Stimulated activated CD4-positive, alpha-beta T cell treated with anti-CD3 and anti-CD28 coated beads, TNF-alpha, amount 100 ng/mL, for 1 hour (primary cell): ENCODE results near the gene PTGDS.
A peak's percentile ranks its signal among the peaks of the same experiment; 100 is the strongest.

Source experiments
- DNase-seq, 3 donors: peaks; one replicate each; pipeline ENCODE4 v3.0.0-alpha.2; 2020; ENCODE audit warnings: low read depth in 3 of 3, low spot score in 1 of 3

Gene PTGDS

GRCh38 chr9:137021568-137021978 is 44.3 kb downstream of the PTGDS start:
- no peak for DNase-seq

- peak in 2 of 3 donors; percentile 37 to 58 for DNase-seq
Measured at GRCh38 chr9:137021979-137022661, 44.8 kb downstream of the PTGDS start.

GRCh38 chr9:137022662-137023008 is 45.3 kb downstream of the PTGDS start:
- DNase-seq: no peak

DNA sequence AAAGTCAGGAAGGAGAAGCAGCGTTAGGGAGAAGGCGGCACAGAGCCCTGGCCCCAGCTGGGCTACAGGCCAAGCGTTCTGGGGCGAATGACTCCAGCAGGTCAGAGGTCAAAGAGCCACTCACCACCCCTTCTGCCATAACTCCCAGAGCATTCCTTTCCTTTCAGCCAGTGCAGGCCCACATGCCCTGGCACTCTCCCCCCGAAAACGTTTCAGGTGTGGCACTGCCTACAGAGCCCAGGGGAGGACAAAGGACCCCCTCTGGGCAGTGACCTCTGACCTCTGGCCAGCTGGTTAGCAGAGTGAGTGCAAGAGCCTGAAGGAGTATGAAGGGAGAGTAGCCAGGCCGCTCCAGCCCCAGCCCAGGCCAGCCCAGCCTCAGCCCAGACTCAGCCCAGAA is 45.9 kb downstream of the PTGDS start:
- DNase-seq: no peak

DNA sequence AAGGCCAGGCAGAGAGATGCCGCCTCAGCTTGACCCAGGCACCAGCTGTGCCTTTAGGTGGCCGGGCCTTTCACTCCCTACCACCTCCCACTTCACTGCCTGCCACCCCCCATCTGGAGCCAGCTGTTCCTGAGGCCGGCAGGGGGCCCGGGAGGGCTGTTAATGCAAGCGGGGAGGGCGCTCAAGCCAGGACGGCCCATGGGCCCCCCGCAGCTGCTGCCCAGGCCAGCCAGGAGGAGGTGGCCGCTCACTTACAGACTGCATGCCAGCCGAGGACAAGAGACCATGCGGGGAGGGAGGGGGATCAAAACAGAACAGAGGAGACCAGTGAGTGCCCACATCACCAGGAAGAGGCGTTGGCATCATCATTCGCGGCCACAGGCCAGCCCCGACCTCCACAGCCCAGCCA is 46.3 kb downstream of the PTGDS start:
- DNase-seq: no peak

- DNase-seq: no peak
Measured at GRCh38 chr9:137025517-137025966, 48.2 kb downstream of the PTGDS start.

- DNase-seq: no peak
Measured at GRCh38 chr9:137026384-137026783, 49.1 kb downstream of the PTGDS start.

- DNase-seq: no peak
Measured at GRCh38 chr9:137026828-137027227, 49.5 kb downstream of the PTGDS start.

DNA sequence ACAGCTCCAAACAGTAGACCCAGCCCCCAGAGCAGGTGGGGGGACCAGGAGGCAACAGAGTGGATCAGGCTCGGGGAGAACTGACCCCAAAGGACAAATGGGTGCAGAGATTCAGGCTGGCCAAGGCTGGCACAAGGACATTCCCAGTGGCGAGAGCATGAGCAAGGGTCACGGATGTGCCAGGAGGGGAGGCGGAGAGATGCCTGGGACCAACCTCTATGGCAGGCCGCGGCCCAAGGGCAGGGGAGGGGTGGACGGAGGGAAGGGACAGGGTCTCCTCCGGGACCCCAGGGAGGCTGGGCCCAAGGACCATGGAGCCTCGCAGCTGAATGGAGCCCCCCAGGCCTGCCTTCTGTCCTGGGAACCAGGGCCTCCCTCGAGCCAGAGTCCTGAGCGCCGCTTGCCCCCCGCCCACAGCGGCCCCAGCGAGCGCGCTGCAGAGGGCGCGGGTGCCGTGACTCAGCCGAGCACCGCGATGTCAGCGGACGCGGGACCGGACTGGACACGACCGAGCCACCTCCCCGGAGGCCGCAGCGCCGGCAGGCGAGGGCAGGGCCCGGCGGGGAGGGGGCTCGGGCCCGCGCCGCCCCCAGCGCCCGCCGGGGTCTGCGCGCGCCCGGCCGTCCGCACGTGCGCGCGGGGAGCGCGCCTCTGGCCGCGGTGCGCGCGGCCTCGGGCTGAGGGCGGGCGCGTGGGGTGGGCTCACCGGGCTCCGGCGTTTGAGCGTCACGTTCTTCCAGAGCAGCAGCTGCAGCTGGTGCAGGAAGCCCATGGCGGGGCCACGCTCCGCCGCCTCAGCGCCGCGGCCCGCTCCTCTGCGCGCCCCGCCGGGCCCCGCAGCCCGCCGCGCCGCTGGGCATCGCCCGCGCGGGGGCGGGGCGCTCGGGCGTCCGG is 50.3 kb downstream of the PTGDS start, which contains the start of gene ABCA2:
TSS of gene ABCA2 (minus strand) at position 869 of the 894 bp plus-strand sequence. CDS start at position 772, 97 bp downstream.
- no peak for DNase-seq

GRCh38 chr9:137028263-137029057 is 51.2 kb downstream of the PTGDS start:
- peak in 2 of 3 donors; percentile 46 to 59 for DNase-seq

GRCh38 chr9:137029058-137029936 is 52.0 kb downstream of the PTGDS start:
- peak in 2 of 3 donors; percentile 33 to 69 for DNase-seq

DNA sequence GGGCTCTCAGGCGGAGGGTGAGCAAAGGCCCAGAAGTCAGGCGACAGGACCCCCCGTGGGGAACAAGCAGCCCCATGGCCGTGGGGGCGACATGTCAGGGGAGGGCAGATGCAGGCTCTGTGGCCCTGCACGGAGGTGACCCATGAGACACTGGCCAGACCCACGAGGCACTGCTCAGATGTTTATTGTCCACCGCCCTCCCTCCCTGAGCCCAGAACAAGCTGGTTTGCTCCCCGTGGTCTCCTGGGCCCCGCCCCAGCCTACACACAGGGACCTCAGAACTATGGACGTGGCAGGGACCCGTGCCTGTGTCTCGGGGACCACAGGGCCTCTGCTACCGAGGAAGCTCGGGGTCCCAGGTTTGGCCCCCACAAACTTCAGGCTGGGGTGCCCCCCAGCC is 52.7 kb downstream of the PTGDS start:
- no peak for DNase-seq

- DNase-seq: no peak
Measured at GRCh38 chr9:137030538-137031527, 53.5 kb downstream of the PTGDS start.
